GM12878 (cell line): ENCODE measurements around the gene AIP. TPM values are rescaled to one million over a fixed set of nuclear protein-coding genes. Genes with fewer than 3 reads are reported as not detected.
A peak's percentile ranks its signal among the peaks of the same experiment; 100 is the strongest.

Experiments used
- ASH2L ChIP-seq: fragments of 300-600, 200-600 bp; sonication (generic); IDR thresholded peaks from 2 replicates; pipeline ENCODE4 v1.6.1; 2017; ENCODE audit warnings: low read depth, mild to moderate bottlenecking, borderline replicate concordance
- ATF2 ChIP-seq: IDR thresholded peaks from 2 replicates; pipeline ENCODE4 v1.6.1; 2012; ENCODE audit warnings: low read length, inconsistent platforms
- BRCA1 ChIP-seq: IDR thresholded peaks from 2 replicates; pipeline ENCODE4 v1.6.1; 2011; ENCODE audit warnings: low read depth, low read length, improper control_type of control experiment
- CBFB ChIP-seq: IDR thresholded peaks from 2 replicates; pipeline ENCODE4 v1.6.1; 2016; ENCODE audit warnings: antibody characterized with exemption, low read depth
- NFYB ChIP-seq: IDR thresholded peaks from 2 replicates; pipeline ENCODE4 v1.6.1; 2011; ENCODE audit warnings: low read depth, mild to moderate bottlenecking, low read length, improper control_type of control experiment, moderate library complexity; ENCODE audit not compliant: insufficient read depth
- NR2F1 ChIP-seq: fragments of 450-650 bp; conservative IDR thresholded peaks from 2 replicates; pipeline ENCODE4 v1.6.1; 2017; ENCODE audit warnings: mild to moderate bottlenecking
- SUZ12 ChIP-seq: fragments of 200-600 bp; sonication (generic); IDR thresholded peaks from one replicate; pipeline ENCODE4 v1.6.1; 2018; ENCODE audit warnings: antibody characterized with exemption, mild to moderate bottlenecking; ENCODE audit not compliant: unreplicated experiment
- TCF7 ChIP-seq: IDR thresholded peaks from 2 replicates; pipeline ENCODE4 v1.6.1; 2014; ENCODE audit warnings: antibody characterized with exemption, borderline replicate concordance
- WRNIP1 ChIP-seq: IDR thresholded peaks from 2 replicates; pipeline ENCODE4 v1.6.1; 2011; ENCODE audit warnings: low read depth, low read length, improper control_type of control experiment, borderline replicate concordance
- YBX1 ChIP-seq: fragments of 450-650 bp; IDR thresholded peaks from 2 replicates; pipeline ENCODE4 v1.6.1; 2016; ENCODE audit warnings: antibody characterized with exemption
- ZNF24 ChIP-seq: fragments of 450-650 bp; IDR thresholded peaks from 2 replicates; pipeline ENCODE4 v1.6.1; 2017; ENCODE audit warnings: antibody characterized with exemption, mild to moderate bottlenecking
- ZNF274 ChIP-seq: IDR thresholded peaks from one replicate; pipeline ENCODE4 v1.8.0; 2011; ENCODE audit not compliant: insufficient read length, insufficient read depth
- polyA plus RNA-seq, 11 experiments: library from polyadenylated mRNA; depleted of rRNA in 4 of 11; unstranded in 6 of 11; stranded (reverse) in 5 of 11; fragments of >200 nt; fragmentation: Nextera tagmentation in 4 of 11; fragmentation: Illumina TruSeq in 1 of 11; extraction: Ambion mirVana in 4 of 11; extraction: Trizol in 1 of 11; gene quantifications; 1 replicate in 1 of 11; 2 replicates in 10 of 11; pipeline versions ENCODE4 v1.2.1 to v1.2.3, GENCODE V29; 2011 to 2016; ENCODE audit warnings: inconsistent platforms in 2 of 11, missing spikeins in 2 of 11, low read depth in 1 of 11
- total RNA-seq, 4 experiments: library from RNA; depleted of rRNA in 3 of 4; stranded (reverse); fragments of >200 nt in 3 of 4; fragmentation: Illumina TruSeq in 1 of 4; extraction: Trizol in 1 of 4; gene quantifications; 2 replicates each; pipeline versions ENCODE4 v1.2.1 to v1.2.3, GENCODE V29; 2013 to 2021
- TF ChIP-seq, protein P1 (sequence below): fragments of 450-650 bp; IDR thresholded peaks from 2 replicates; pipeline ENCODE4 v1.6.1; 2018; ENCODE audit warnings: mild to moderate bottlenecking, low read depth, moderate library complexity; ENCODE audit not compliant: partially characterized antibody
- TF ChIP-seq, protein P2 (sequence below): fragments of 450-650 bp; IDR thresholded peaks from 2 replicates; pipeline ENCODE4 v1.6.1; 2017; ENCODE audit warnings: low read depth, mild to moderate bottlenecking, moderate library complexity
- TF ChIP-seq, protein P3 (sequence below): fragments of 450-650 bp; conservative IDR thresholded peaks from 2 replicates; pipeline ENCODE4 v1.6.1; 2017; ENCODE audit warnings: mild to moderate bottlenecking, moderate library complexity
- TF ChIP-seq, protein P4 (sequence below): IDR thresholded peaks from 2 replicates; pipeline ENCODE4 v1.6.1; 2012; ENCODE audit warnings: low read depth, low read length, improper control_type of control experiment
- TF ChIP-seq, protein P5 (sequence below): fragments of 450-650 bp; IDR thresholded peaks from 2 replicates; pipeline ENCODE4 v1.6.1; 2017; ENCODE audit warnings: mild to moderate bottlenecking, moderate library complexity

Gene AIP
- total and polyA plus RNA-seq, 10 of the 15 experiments (the other 5 are each of a cell fraction or from before 2014, with no cell fraction given): 12.6 to 164 (median 104) TPM

DNA sequence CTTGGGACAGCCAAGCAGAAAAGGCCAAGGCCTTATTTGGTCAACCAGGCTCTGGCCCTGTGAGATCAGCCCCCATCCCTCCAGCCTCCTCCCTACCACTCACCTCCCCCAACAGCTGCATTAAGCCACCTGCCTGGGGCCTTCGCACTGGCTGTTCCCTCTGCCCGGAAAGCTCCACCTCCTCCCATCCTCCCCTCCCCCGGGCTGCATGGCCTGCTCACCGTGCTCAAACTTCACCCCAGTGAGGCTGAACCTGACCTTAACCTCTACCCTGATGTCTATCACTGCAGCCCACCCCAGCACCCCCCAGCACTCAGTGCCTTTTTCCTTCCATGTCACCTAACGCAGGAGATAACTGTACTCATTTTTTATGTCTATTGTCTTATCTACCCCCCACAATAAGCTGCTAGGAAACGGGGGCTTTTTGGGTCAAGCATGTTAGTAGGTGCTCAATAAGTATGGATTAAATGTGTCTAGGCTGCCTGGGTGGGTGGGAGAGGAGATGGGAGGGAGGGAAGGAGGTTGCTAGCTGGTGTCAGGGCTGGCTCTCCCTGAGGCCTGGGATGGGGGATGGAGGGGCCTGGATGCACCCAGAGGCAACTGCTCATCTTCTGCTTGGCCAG, 46.3 kb upstream of the AIP start (continued):
- TF ChIP-seq, protein P1, sequence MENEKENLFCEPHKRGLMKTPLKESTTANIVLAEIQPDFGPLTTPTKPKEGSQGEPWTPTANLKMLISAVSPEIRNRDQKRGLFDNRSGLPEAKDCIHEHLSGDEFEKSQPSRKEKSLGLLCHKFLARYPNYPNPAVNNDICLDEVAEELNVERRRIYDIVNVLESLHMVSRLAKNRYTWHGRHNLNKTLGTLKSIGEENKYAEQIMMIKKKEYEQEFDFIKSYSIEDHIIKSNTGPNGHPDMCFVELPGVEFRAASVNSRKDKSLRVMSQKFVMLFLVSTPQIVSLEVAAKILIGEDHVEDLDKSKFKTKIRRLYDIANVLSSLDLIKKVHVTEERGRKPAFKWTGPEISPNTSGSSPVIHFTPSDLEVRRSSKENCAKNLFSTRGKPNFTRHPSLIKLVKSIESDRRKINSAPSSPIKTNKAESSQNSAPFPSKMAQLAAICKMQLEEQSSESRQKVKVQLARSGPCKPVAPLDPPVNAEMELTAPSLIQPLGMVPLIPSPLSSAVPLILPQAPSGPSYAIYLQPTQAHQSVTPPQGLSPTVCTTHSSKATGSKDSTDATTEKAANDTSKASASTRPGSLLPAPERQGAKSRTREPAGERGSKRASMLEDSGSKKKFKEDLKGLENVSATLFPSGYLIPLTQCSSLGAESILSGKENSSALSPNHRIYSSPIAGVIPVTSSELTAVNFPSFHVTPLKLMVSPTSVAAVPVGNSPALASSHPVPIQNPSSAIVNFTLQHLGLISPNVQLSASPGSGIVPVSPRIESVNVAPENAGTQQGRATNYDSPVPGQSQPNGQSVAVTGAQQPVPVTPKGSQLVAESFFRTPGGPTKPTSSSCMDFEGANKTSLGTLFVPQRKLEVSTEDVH: no peak
- TF ChIP-seq, protein P2, sequence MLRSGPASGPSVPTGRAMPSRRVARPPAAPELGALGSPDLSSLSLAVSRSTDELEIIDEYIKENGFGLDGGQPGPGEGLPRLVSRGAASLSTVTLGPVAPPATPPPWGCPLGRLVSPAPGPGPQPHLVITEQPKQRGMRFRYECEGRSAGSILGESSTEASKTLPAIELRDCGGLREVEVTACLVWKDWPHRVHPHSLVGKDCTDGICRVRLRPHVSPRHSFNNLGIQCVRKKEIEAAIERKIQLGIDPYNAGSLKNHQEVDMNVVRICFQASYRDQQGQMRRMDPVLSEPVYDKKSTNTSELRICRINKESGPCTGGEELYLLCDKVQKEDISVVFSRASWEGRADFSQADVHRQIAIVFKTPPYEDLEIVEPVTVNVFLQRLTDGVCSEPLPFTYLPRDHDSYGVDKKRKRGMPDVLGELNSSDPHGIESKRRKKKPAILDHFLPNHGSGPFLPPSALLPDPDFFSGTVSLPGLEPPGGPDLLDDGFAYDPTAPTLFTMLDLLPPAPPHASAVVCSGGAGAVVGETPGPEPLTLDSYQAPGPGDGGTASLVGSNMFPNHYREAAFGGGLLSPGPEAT: peak; percentile 72; the same call in 1 of the 2 replicates
- TF ChIP-seq BRCA1 (no peak), NFYB (no peak), WRNIP1 (0 out of 2 replicates have a peak, but pooled peaks have one; percentile 40), NR2F1 (peak; percentile 85), ATF2 (no peak), ZNF24 (0 out of 2 replicates have a peak, but pooled peaks have one; percentile 39), CBFB (peak; percentile 58; the same call in 1 of the 2 replicates), ASH2L (no peak), TCF7 (no peak), YBX1 (no peak), SUZ12 (no peak), ZNF274 (no peak)
- TF ChIP-seq, protein P3, sequence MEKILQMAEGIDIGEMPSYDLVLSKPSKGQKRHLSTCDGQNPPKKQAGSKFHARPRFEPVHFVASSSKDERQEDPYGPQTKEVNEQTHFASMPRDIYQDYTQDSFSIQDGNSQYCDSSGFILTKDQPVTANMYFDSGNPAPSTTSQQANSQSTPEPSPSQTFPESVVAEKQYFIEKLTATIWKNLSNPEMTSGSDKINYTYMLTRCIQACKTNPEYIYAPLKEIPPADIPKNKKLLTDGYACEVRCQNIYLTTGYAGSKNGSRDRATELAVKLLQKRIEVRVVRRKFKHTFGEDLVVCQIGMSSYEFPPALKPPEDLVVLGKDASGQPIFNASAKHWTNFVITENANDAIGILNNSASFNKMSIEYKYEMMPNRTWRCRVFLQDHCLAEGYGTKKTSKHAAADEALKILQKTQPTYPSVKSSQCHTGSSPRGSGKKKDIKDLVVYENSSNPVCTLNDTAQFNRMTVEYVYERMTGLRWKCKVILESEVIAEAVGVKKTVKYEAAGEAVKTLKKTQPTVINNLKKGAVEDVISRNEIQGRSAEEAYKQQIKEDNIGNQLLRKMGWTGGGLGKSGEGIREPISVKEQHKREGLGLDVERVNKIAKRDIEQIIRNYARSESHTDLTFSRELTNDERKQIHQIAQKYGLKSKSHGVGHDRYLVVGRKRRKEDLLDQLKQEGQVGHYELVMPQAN: 0 out of 2 replicates have a peak, but pooled peaks have one; percentile 20
- TF ChIP-seq, protein P4, sequence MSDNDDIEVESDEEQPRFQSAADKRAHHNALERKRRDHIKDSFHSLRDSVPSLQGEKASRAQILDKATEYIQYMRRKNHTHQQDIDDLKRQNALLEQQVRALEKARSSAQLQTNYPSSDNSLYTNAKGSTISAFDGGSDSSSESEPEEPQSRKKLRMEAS: peak; percentile 72; the same call in 1 of the 2 replicates
- TF ChIP-seq, protein P5, sequence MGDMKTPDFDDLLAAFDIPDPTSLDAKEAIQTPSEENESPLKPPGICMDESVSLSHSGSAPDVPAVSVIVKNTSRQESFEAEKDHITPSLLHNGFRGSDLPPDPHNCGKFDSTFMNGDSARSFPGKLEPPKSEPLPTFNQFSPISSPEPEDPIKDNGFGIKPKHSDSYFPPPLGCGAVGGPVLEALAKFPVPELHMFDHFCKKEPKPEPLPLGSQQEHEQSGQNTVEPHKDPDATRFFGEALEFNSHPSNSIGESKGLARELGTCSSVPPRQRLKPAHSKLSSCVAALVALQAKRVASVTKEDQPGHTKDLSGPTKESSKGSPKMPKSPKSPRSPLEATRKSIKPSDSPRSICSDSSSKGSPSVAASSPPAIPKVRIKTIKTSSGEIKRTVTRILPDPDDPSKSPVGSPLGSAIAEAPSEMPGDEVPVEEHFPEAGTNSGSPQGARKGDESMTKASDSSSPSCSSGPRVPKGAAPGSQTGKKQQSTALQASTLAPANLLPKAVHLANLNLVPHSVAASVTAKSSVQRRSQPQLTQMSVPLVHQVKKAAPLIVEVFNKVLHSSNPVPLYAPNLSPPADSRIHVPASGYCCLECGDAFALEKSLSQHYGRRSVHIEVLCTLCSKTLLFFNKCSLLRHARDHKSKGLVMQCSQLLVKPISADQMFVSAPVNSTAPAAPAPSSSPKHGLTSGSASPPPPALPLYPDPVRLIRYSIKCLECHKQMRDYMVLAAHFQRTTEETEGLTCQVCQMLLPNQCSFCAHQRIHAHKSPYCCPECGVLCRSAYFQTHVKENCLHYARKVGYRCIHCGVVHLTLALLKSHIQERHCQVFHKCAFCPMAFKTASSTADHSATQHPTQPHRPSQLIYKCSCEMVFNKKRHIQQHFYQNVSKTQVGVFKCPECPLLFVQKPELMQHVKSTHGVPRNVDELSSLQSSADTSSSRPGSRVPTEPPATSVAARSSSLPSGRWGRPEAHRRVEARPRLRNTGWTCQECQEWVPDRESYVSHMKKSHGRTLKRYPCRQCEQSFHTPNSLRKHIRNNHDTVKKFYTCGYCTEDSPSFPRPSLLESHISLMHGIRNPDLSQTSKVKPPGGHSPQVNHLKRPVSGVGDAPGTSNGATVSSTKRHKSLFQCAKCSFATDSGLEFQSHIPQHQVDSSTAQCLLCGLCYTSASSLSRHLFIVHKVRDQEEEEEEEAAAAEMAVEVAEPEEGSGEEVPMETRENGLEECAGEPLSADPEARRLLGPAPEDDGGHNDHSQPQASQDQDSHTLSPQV: 0 out of 2 replicates have a peak, but pooled peaks have one; percentile 38
